CD14-positive monocyte (primary cell): Measurements from ENCODE around the gene TNIP2. TPM values are rescaled to one million over a fixed set of nuclear protein-coding genes. Genes with fewer than 3 reads are reported as not detected.
A peak's percentile ranks its signal among the peaks of the same experiment; 100 is the strongest.

Experiments used
- DNase-seq, 3 donors: peaks; one replicate each; pipeline ENCODE4 v3.0.0-alpha.2; 2011 to 2022
- H2AFZ ChIP-seq: 2 replicates; pipeline ENCODE4 v1.6.0; 2012; ENCODE audit warnings: mild to moderate bottlenecking, low read depth, low read length, inconsistent platforms; ENCODE audit not compliant: insufficient read depth, poor library complexity, severe bottlenecking
- H3K27ac ChIP-seq, 2 donors: 1 replicate in 1 of 2; 2 replicates in 1 of 2; pipeline ENCODE4 v1.5.1; 2012 to 2013; ENCODE audit warnings: low read length in 2 of 2, control low read depth in 1 of 2, inconsistent platforms in 1 of 2, low read depth in 1 of 2, mild to moderate bottlenecking in 1 of 2
- H3K27me3 ChIP-seq, 2 donors: one replicate each; pipeline versions ENCODE4 v1.6.0 to v1.6.1; 2011 to 2013; ENCODE audit warnings: low read length in 2 of 2; ENCODE audit not compliant: control insufficient read depth in 2 of 2, insufficient read depth in 2 of 2
- H3K36me3 ChIP-seq, 2 donors: replicated peaks in 1 of 2; 1 replicate in 1 of 2; 2 replicates in 1 of 2; pipeline versions ENCODE4 v1.5.1 to v1.6.1; 2012 to 2013; ENCODE audit warnings: low read length in 2 of 2, control low read depth in 1 of 2, inconsistent platforms in 1 of 2, mild to moderate bottlenecking in 1 of 2; ENCODE audit not compliant: insufficient read depth in 2 of 2, control insufficient read depth in 1 of 2
- H3K4me1 ChIP-seq, 2 donors: 1 replicate in 1 of 2; 2 replicates in 1 of 2; pipeline versions ENCODE4 v1.5.1 to v1.6.1; 2012 to 2013; ENCODE audit warnings: low read length in 2 of 2, control low read depth in 1 of 2, inconsistent platforms in 1 of 2, mild to moderate bottlenecking in 1 of 2, moderate library complexity in 1 of 2; ENCODE audit not compliant: insufficient read depth in 2 of 2, control insufficient read depth in 1 of 2
- H3K4me2 ChIP-seq: replicated peaks from 2 replicates; pipeline ENCODE3; 2012; ENCODE audit warnings: low read length, moderate library complexity, mild to moderate bottlenecking; ENCODE audit not compliant: poor library complexity, severe bottlenecking; ENCODE audit errors: extremely low read depth
- H3K4me3 ChIP-seq, 3 experiments: fragments of 200-600 bp in 1 of 3; sonication (generic) in 1 of 3; replicated peaks in 1 of 3; 1 replicate in 2 of 3; 2 replicates in 1 of 3; pipeline ENCODE4 v1.5.1; 2011 to 2013; ENCODE audit warnings: low read length in 3 of 3, mild to moderate bottlenecking in 3 of 3, control low read depth in 2 of 3, low read depth in 2 of 3, inconsistent platforms in 1 of 3, moderate library complexity in 1 of 3
- H3K79me2 ChIP-seq: 2 replicates; pipeline ENCODE4 v1.6.0; 2012; ENCODE audit warnings: mild to moderate bottlenecking, control low read depth, inconsistent platforms, low read length, moderate library complexity; ENCODE audit not compliant: insufficient read depth
- H3K9ac ChIP-seq: 2 replicates; pipeline ENCODE4 v1.6.0; 2017; ENCODE audit warnings: low read length, mild to moderate bottlenecking; ENCODE audit not compliant: insufficient read depth, poor library complexity, severe bottlenecking
- H3K9me3 ChIP-seq, 2 donors: replicated peaks in 1 of 2; 1 replicate in 1 of 2; 2 replicates in 1 of 2; pipeline versions ENCODE4 v1.5.1 to v1.6.1; 2012 to 2013; ENCODE audit warnings: low read length in 2 of 2, control low read depth in 1 of 2; ENCODE audit not compliant: control insufficient read depth in 1 of 2, insufficient read depth in 1 of 2
- H4K20me1 ChIP-seq: 2 replicates; pipeline ENCODE4 v1.6.0; 2012; ENCODE audit warnings: mild to moderate bottlenecking, low read length, control low read depth, moderate library complexity; ENCODE audit not compliant: insufficient read depth
- H3K27ac Mint-ChIP-seq, 7 donors: one replicate each; pipeline ENCODE4 v1.8.0; 2020; ENCODE audit warnings: mild to moderate bottlenecking in 7 of 7, mixed read lengths in 7 of 7, moderate library complexity in 6 of 7, inconsistent platforms in 2 of 7
- H3K27me3 Mint-ChIP-seq, 3 donors: one replicate each; pipeline ENCODE4 v1.8.0; 2021 to 2022; ENCODE audit warnings: low read depth in 3 of 3, mild to moderate bottlenecking in 3 of 3, mixed read lengths in 3 of 3, moderate library complexity in 3 of 3, inconsistent platforms in 1 of 3
- H3K36me3 Mint-ChIP-seq, 2 donors: one replicate each; pipeline ENCODE4 v1.8.0; 2020; ENCODE audit warnings: mixed read lengths in 2 of 2, inconsistent platforms in 1 of 2, mild to moderate bottlenecking in 1 of 2
- H3K4me1 Mint-ChIP-seq: one replicate; pipeline ENCODE4 v1.8.0; 2020; ENCODE audit warnings: mild to moderate bottlenecking, mixed read lengths
- H3K4me3 Mint-ChIP-seq, 2 donors: one replicate each; pipeline ENCODE4 v1.8.0; 2020; ENCODE audit warnings: mild to moderate bottlenecking in 2 of 2, mixed read lengths in 2 of 2, moderate library complexity in 1 of 2
- H3K9me3 Mint-ChIP-seq, 7 donors: one replicate each; pipeline ENCODE4 v1.8.0; 2020 to 2022; ENCODE audit warnings: mixed read lengths in 7 of 7, mild to moderate bottlenecking in 6 of 7, moderate library complexity in 6 of 7, inconsistent platforms in 2 of 7
- WGBS: methylation state at CpG from one replicate; pipeline ENCODE4 v1.1.5; 2013; ENCODE audit warnings: missing lambda C conversion rate; ENCODE audit not compliant: insufficient coverage; 5-methylcytosine and 5-hydroxymethylcytosine counted together
- intact Hi-C, 2 donors: fragments of 100-400 bp; cut with micrococcal nuclease; formaldehyde crosslinking; loops; one replicate each; pipeline versions ENCODE4 v1.15.0 to v1.15.1; 2023
- polyA plus RNA-seq, 3 donors: library from polyadenylated mRNA; depleted of rRNA in 1 of 3; unstranded in 2 of 3; stranded (reverse) in 1 of 3; fragments of 300-500 nt in 2 of 3; fragments of >200 nt in 1 of 3; fragmentation: Illumina TruSeq in 2 of 3; gene quantifications; 1 replicate in 2 of 3; 2 replicates in 1 of 3; pipeline ENCODE4 v1.2.3, GENCODE V29; 2012 to 2021
- TF ChIP-seq, protein P1 (sequence below): fragments of 200-600 bp; IDR thresholded peaks from one replicate; pipeline ENCODE4 v1.8.0; 2022; ENCODE audit warnings: antibody characterized with exemption, mild to moderate bottlenecking

Gene TNIP2
- polyA plus RNA-seq, 3 donors = 27.6 to 75.7 (median 28.2) TPM

DNA sequence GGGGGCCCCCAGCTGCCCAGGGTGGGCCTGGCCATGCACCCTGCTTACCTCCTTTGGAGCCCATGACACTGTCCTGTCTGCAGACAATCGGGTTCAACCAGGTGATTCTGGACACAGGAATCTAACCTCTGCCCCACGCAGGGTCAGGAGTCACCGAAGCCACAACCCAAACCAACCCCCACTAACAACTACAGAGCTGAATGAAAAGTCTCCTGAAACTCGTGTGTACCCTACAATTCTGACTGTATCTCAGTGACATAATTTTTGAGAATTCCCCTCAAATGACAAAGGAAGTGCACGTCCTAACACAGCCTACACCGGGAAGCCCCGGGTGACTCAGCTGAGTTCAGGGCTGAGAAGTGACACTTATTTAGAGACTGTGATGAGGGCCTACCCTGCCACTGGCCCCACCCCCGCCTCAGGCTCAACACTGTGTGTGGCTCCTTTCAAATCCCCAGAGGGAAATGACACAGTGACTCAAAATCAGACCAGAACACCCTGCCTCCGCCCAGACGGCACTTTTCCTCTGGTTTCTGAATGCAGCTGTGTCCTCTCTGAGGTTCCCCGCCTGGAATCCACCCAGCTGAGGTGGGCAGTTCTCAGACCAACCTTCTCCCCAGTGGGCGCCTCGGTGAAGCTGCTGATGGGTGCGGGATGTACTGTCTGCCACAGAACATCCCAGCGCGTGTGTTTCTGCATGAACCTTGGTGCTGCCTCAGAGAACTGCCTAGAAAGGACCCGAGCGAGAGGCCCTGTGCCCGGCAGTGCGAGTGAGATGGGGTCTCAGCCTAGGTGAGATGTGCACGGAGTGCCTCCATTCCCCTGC, 9.9 kb downstream of the TNIP2 start:
- no peaks in the 10 kb centered on the region for H3K9me3 Mint-ChIP-seq
- H3K36me3 Mint-ChIP-seq = peaks cover 69 to 87% of the 10 kb centered on the region in 2 donors
- H3K9ac ChIP-seq = peak overlapping the region; percentile 29
- peaks cover 68 to 88% of the 10 kb centered on the region in 2 donors for H3K36me3 ChIP-seq
- H3K4me1 ChIP-seq = peaks cover 8 to 16% of the 10 kb centered on the region in 2 donors
- no peaks in the 10 kb centered on the region for H3K27me3 Mint-ChIP-seq
- DNase-seq = peak; percentile 50 to 90 (median 78)
- H3K4me3 Mint-ChIP-seq = no peak overlapping the region
- H2AFZ ChIP-seq = no peak overlapping the region
- H3K79me2 ChIP-seq = peaks cover 23% of the 10 kb centered on the region
- intact Hi-C loops = no loop called here
- H4K20me1 ChIP-seq = peaks cover 78% of the 10 kb centered on the region
- no peaks in the 10 kb centered on the region for H3K9me3 ChIP-seq
- H3K4me2 ChIP-seq = no peak overlapping the region
- H3K27ac ChIP-seq = peak overlapping the region; percentile 75 to 77
- peak overlapping the region; percentile 78 to 94 (median 91) for H3K27ac Mint-ChIP-seq
- no peaks in the 10 kb centered on the region for H3K27me3 ChIP-seq
- TF ChIP-seq, protein P1, sequence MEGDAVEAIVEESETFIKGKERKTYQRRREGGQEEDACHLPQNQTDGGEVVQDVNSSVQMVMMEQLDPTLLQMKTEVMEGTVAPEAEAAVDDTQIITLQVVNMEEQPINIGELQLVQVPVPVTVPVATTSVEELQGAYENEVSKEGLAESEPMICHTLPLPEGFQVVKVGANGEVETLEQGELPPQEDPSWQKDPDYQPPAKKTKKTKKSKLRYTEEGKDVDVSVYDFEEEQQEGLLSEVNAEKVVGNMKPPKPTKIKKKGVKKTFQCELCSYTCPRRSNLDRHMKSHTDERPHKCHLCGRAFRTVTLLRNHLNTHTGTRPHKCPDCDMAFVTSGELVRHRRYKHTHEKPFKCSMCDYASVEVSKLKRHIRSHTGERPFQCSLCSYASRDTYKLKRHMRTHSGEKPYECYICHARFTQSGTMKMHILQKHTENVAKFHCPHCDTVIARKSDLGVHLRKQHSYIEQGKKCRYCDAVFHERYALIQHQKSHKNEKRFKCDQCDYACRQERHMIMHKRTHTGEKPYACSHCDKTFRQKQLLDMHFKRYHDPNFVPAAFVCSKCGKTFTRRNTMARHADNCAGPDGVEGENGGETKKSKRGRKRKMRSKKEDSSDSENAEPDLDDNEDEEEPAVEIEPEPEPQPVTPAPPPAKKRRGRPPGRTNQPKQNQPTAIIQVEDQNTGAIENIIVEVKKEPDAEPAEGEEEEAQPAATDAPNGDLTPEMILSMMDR = no peak
- H3K4me3 ChIP-seq = no peak overlapping the region
- peaks cover 9% of the 10 kb centered on the region for H3K4me1 Mint-ChIP-seq
- 72% methylated on average over 18 of the region's 21 CpGs for WGBS

GRCh38 chr4:2745516-2745915, 10.6 kb downstream of the TNIP2 start:
- Mint-ChIP-seq H3K9me3 (no peaks in the 10 kb centered on the region), H3K4me3 (no peak overlapping the region), H3K27me3 (no peaks in the 10 kb centered on the region), H3K36me3 (peaks cover 71 to 88% of the 10 kb centered on the region in 2 donors), H3K27ac (peak overlapping the region; percentile 78 to 94 (median 91)), H3K4me1 (peaks cover 9% of the 10 kb centered on the region)
- H2AFZ ChIP-seq = no peak overlapping the region
- TF ChIP-seq, protein P1 = no peak
- no peak for DNase-seq
- H3K4me3 ChIP-seq = no peak overlapping the region
- H3K27me3 ChIP-seq = no peaks in the 10 kb centered on the region
- H3K27ac ChIP-seq = peak overlapping the region; percentile 75 to 77
- intact Hi-C loops = no loop called here
- H3K4me1 ChIP-seq = peaks cover 8 to 16% of the 10 kb centered on the region in 2 donors
- H3K79me2 ChIP-seq = peaks cover 16% of the 10 kb centered on the region
- peak overlapping the region; percentile 29 for H3K9ac ChIP-seq
- H3K36me3 ChIP-seq = peaks cover 69 to 86% of the 10 kb centered on the region in 2 donors
- no peaks in the 10 kb centered on the region for H3K9me3 ChIP-seq
- WGBS = 89% methylated on average over 1 of the region's 5 CpGs
- peaks cover 74% of the 10 kb centered on the region for H4K20me1 ChIP-seq
- H3K4me2 ChIP-seq = no peak overlapping the region
